Measurements from ENCODE around the gene WDR55.

GRCh38 chr5:140696891-140697492 is 32.3 kb downstream of the WDR55 start:
- TF ChIP-seq POLR2AphosphoS5 (IDR thresholded peaks at IDR 0.05): no peak
- no peak for TF ChIP-seq CTCF (IDR thresholded peaks at IDR 0.05)
- TF ChIP-seq POLR2A (IDR thresholded peaks at IDR 0.05): no peak
- no peak for TF ChIP-seq EP300 (IDR thresholded peaks at IDR 0.05)
